Endothelial cell of umbilical vein (primary cell): ENCODE data around the gene SSC5D. TPM values are rescaled to one million over a fixed set of nuclear protein-coding genes. Genes with fewer than 3 reads are reported as not detected.
A peak's percentile ranks its signal among the peaks of the same experiment; 100 is the strongest.

Experiments
- BruUV-seq: library from RNA; stranded (reverse); fragments of 400-500 nt; replicated peaks from 2 replicates; lab custom pipeline; 2021; lab: Mats Ljungman, UMichigan
- CTCF ChIA-PET: fragments of 300-600, 350-600 bp; sonication (Branson Sonifier 250); formaldehyde crosslinking; loops from one replicate; lab custom pipeline; 2021; ENCODE audit warnings: antibody characterized with exemption, inconsistent platforms; lab: Charles Lee
- POLR2A ChIA-PET: fragments of 300-600, 350-600 bp; sonication (Branson Sonifier 250); formaldehyde crosslinking; loops from one replicate; lab custom pipeline; 2021; ENCODE audit warnings: antibody characterized with exemption, inconsistent platforms; lab: Charles Lee
- DNase-seq: peaks from one replicate; pipeline ENCODE4 v3.0.0-alpha.2; 2011; ENCODE audit warnings: low read depth, low spot score
- FAIRE-seq: peaks from 2 replicates; lab custom pipeline; 2011; peaks lifted over from hg19 to GRCh38; lab: Jason Lieb, UNC
- H2AFZ ChIP-seq: 2 replicates; pipeline ENCODE4 v1.6.0; 2012; ENCODE audit warnings: low read depth, low read length, control low read depth, inconsistent platforms
- H3K27ac ChIP-seq: 2 replicates; pipeline ENCODE4 v1.5.1; 2011; ENCODE audit warnings: low read depth, mild to moderate bottlenecking, control low read depth, low read length, moderate library complexity; ENCODE audit not compliant: insufficient read depth
- H3K27me3 ChIP-seq, 2 experiments: 2 replicates each; pipeline versions ENCODE4 v1.6.0 to v1.6.1; 2011; ENCODE audit warnings: low read length in 2 of 2, mixed read lengths in 1 of 2; ENCODE audit not compliant: control insufficient read depth in 2 of 2, insufficient read depth in 2 of 2
- H3K36me3 ChIP-seq, 2 experiments: 2 replicates in 1 of 2; 3 replicates in 1 of 2; pipeline ENCODE4 v1.5.1; 2011; ENCODE audit warnings: low read length in 2 of 2, mild to moderate bottlenecking in 1 of 2, moderate library complexity in 1 of 2; ENCODE audit not compliant: control insufficient read depth in 2 of 2, insufficient read depth in 2 of 2; ENCODE audit errors: extremely low read depth in 1 of 2
- H3K4me1 ChIP-seq: 3 replicates; pipeline ENCODE4 v1.5.1; 2011; ENCODE audit warnings: mild to moderate bottlenecking, low read length; ENCODE audit not compliant: control insufficient read depth, insufficient read depth; ENCODE audit errors: extremely low read depth
- H3K4me2 ChIP-seq: 2 replicates; pipeline ENCODE4 v1.6.1; 2011; ENCODE audit warnings: low read length, control low read depth, mixed read lengths; ENCODE audit not compliant: insufficient read depth
- H3K4me3 ChIP-seq, 3 experiments: fragments of 200-600 bp in 1 of 3; sonication (generic), shearing (Covaris generic) in 1 of 3; replicated peaks in 1 of 3; 2 replicates each; pipeline ENCODE4 v1.5.1; 2011 to 2016; ENCODE audit warnings: control low read depth in 3 of 3, low read length in 3 of 3, mild to moderate bottlenecking in 2 of 3, inconsistent platforms in 1 of 3, low read depth in 1 of 3, moderate library complexity in 1 of 3; ENCODE audit not compliant: insufficient read depth in 1 of 3
- H3K79me2 ChIP-seq: 2 replicates; pipeline ENCODE4 v1.6.0; 2012; ENCODE audit warnings: low read length, inconsistent platforms; ENCODE audit not compliant: control insufficient read depth, insufficient read depth
- H3K9ac ChIP-seq: replicated peaks from 2 replicates; pipeline ENCODE3; 2011; ENCODE audit warnings: low read length, control low read depth; ENCODE audit not compliant: insufficient read depth; ENCODE audit errors: extremely low read depth
- H3K9me1 ChIP-seq: replicated peaks from 3 replicates; pipeline ENCODE4 v1.6.0; 2011; ENCODE audit warnings: mild to moderate bottlenecking, low read length; ENCODE audit not compliant: control insufficient read depth, insufficient read depth; ENCODE audit errors: extremely low read depth
- H3K9me3 ChIP-seq: replicated peaks from 2 replicates; pipeline ENCODE4 v1.5.1; 2012; ENCODE audit warnings: low read length, inconsistent platforms; ENCODE audit not compliant: control insufficient read depth, insufficient read depth
- H4K20me1 ChIP-seq: replicated peaks from 2 replicates; pipeline ENCODE3; 2011; ENCODE audit warnings: mild to moderate bottlenecking, low read length; ENCODE audit not compliant: control insufficient read depth, insufficient read depth; ENCODE audit errors: extremely low read depth
- CTCF ChIP-seq, 2 donors: IDR thresholded peaks; 1 replicate in 1 of 2; 2 replicates in 1 of 2; pipeline ENCODE4 v1.5.1; 2011; ENCODE audit warnings: low read length in 2 of 2, mild to moderate bottlenecking in 2 of 2, moderate library complexity in 2 of 2, control low read depth in 1 of 2, inconsistent platforms in 1 of 2, low read depth in 1 of 2; ENCODE audit not compliant: insufficient read depth in 1 of 2; ENCODE audit errors: extremely low read depth in 1 of 2
- FOS ChIP-seq: IDR thresholded peaks from 2 replicates; pipeline ENCODE4 v1.6.1; 2011; ENCODE audit warnings: mild to moderate bottlenecking, low read length, moderate library complexity, borderline replicate concordance; ENCODE audit not compliant: insufficient read depth
- GATA2 ChIP-seq: IDR thresholded peaks from 2 replicates; pipeline ENCODE4 v1.7.0; 2011; ENCODE audit warnings: low read depth, mild to moderate bottlenecking, moderate library complexity, mixed read lengths, low read length; ENCODE audit not compliant: insufficient read length, insufficient read depth
- MAX ChIP-seq: IDR thresholded peaks from 2 replicates; pipeline ENCODE4 v1.6.1; 2011; ENCODE audit not compliant: insufficient read depth, insufficient read length
- MYC ChIP-seq: IDR thresholded peaks from one replicate; pipeline ENCODE4 v1.6.1; 2011; ENCODE audit warnings: mild to moderate bottlenecking, low read depth, low read length
- POLR2A ChIP-seq: IDR thresholded peaks from 2 replicates; pipeline ENCODE4 v1.6.1; 2012; ENCODE audit warnings: low read depth, mild to moderate bottlenecking, control low read depth, low read length
- dilution Hi-C: fragments of 300-500 bp; cut with MboI; formaldehyde crosslinking; loops from one replicate; pipeline ENCODE4 v1.15.0; 2019; ENCODE audit warnings: low sequenced_read_pairs; ENCODE audit not compliant: extremely low pct_ligation_motif_present
- intact Hi-C: fragments of 100-400 bp; cut with micrococcal nuclease; formaldehyde crosslinking; loops from one replicate; pipeline ENCODE4 v1.10.0; 2022
- polyA plus RNA-seq, 4 experiments: library from polyadenylated mRNA; depleted of rRNA in 3 of 4; stranded (reverse) in 3 of 4; unstranded in 1 of 4; fragments of >200 nt; gene quantifications; 2 replicates each; pipeline versions ENCODE4 v1.2.1 to v1.2.3, GENCODE V29; 2011 to 2012; ENCODE audit warnings: missing spikeins in 1 of 4
- total RNA-seq: library from RNA; stranded (reverse); gene quantifications from 2 replicates; pipeline ENCODE4 v1.2.3, GENCODE V29; 2021

The SSC5D gene
- total and polyA plus RNA-seq, 2 donors (not counting 3 experiments of a cell fraction or from before 2014, with no cell fraction given) = 0.47 to 1.3 TPM

DNA sequence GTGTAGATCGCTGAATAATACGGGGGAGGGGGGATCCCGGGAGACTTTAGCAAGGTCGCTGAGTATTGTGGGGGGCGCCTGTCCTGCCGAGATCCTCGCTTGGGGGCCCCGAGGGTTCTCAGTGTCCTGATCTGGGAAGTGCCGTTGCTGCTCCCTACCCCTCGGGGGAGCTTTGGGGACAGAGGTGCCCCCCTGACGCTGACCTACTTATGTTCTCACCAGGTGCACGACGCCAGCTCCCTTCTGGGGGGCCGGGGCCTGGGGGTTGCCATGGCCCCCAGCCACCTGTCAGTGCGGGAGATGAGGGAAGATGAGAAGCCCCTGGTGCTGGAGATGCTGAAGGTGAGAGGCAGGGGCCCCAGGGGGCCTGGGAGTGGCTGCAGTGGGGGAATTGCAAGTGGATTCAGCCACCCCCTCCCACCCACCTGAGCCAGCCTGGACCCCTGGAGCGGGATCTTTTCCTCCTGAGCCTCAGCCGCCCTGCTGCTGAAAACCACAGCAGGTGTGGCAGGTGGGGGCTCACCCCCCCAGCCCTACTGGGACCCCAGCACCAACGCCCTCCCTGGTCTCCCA, 2.7 kb upstream of the SSC5D start:
- CTCF ChIA-PET = interaction anchor here (0.7 to 6.1 kb wide), 11 partner anchors 8 to 345 kb away, joined by 3 to 91 read pairs (median 7); partner anchors contain the start of genes ZNF628 and ZNF865

More for the DNA sequence above, 2.7 kb upstream of the SSC5D start:
- no peaks in the 10 kb centered on the region for H3K9me1 ChIP-seq
- H3K9ac ChIP-seq = peak overlapping the region; percentile 74
- dilution Hi-C loops = no loop called here
- no peaks in the 10 kb centered on the region for H3K9me3 ChIP-seq
- no peaks in the 10 kb centered on the region for H3K27me3 ChIP-seq
- TSS peak; percentile 28 for BruUV-seq
- FAIRE-seq (peak; percentile 8), DNase-seq (no peak)
- peak overlapping the region; percentile 32 to 63 (median 63) for H3K4me3 ChIP-seq
- peak overlapping the region; percentile 76 for H2AFZ ChIP-seq
- H3K79me2 ChIP-seq = peaks cover 4% of the 10 kb centered on the region
- TF ChIP-seq CTCF (IDR thresholded peaks at IDR 0.05; ENCODE audit: extremely low read depth in 1 of 2, insufficient read depth in 1 of 2, low read depth in 1 of 2, low read length in 2 of 2) (no peak), GATA2 (no peak), MAX (no peak), FOS (no peak), MYC (no peak), POLR2A (no peak)
- peaks cover 34% of the 10 kb centered on the region for H3K4me1 ChIP-seq
- no peaks in the 10 kb centered on the region for H4K20me1 ChIP-seq
- intact Hi-C loops = loop anchor here (2.0 kb wide), 1 partner anchor 19 kb away; no protein-coding TSS in a partner anchor
- H3K4me2 ChIP-seq = peak overlapping the region; percentile 71
- peaks cover 0 to 3% of the 10 kb centered on the region in 2 experiments for H3K36me3 ChIP-seq
- peak overlapping the region; percentile 92 for H3K27ac ChIP-seq
- POLR2A ChIA-PET = interaction anchor here (0.8 to 2.2 kb wide), 2 partner anchors 9 to 78 kb away, joined by 3 to 13 read pairs; partner anchors contain the start of genes UBE2S and ZNF628
